HUES6 (cell line): ENCODE measurements around the gene MRC1.
A peak's percentile ranks its signal among the peaks of the same experiment; 100 is the strongest.

Experiments
- H3K27ac ChIP-seq: 2 replicates; pipeline ENCODE4 v1.7.0; 2013; ENCODE audit warnings: low read depth, mild to moderate bottlenecking, low read length, inconsistent platforms
- H3K27me3 ChIP-seq: 2 replicates; pipeline ENCODE4 v1.6.1; 2013; ENCODE audit warnings: low read length; ENCODE audit not compliant: control insufficient read depth, insufficient read depth
- H3K36me3 ChIP-seq: 2 replicates; pipeline ENCODE4 v1.6.1; 2013; ENCODE audit warnings: low read length; ENCODE audit not compliant: control insufficient read depth, insufficient read depth
- H3K4me1 ChIP-seq: 2 replicates; pipeline ENCODE4 v1.6.1; 2013; ENCODE audit warnings: low read length; ENCODE audit not compliant: control insufficient read depth, insufficient read depth
- H3K4me3 ChIP-seq: 2 replicates; pipeline ENCODE4 v1.5.1; 2013; ENCODE audit warnings: low read depth, low read length
- H3K9ac ChIP-seq: one replicate; pipeline ENCODE4 v1.6.1; 2013; ENCODE audit warnings: mild to moderate bottlenecking, low read length
- H3K9me3 ChIP-seq: 2 replicates; pipeline ENCODE4 v1.6.1; 2013; ENCODE audit warnings: low read depth, low read length; ENCODE audit not compliant: control insufficient read depth, insufficient read depth

The MRC1 gene

GRCh38 chr10:17819836-17820235 is 10.7 kb downstream of the MRC1 start:
- Histone ChIP-seq H3K36me3 (no peaks in the 10 kb centered on the region), H3K9me3 (no peaks in the 10 kb centered on the region), H3K4me1 (no peaks in the 10 kb centered on the region), H3K9ac (no peak overlapping the region), H3K4me3 (no peak overlapping the region), H3K27me3 (no peaks in the 10 kb centered on the region), H3K27ac (no peak overlapping the region)

GRCh38 chr10:17820943-17821342 is 11.8 kb downstream of the MRC1 start:
- Histone ChIP-seq H3K4me3 (no peak overlapping the region), H3K4me1 (no peaks in the 10 kb centered on the region), H3K27ac (no peak overlapping the region), H3K9me3 (no peaks in the 10 kb centered on the region), H3K36me3 (no peaks in the 10 kb centered on the region), H3K9ac (no peak overlapping the region), H3K27me3 (no peaks in the 10 kb centered on the region)

GRCh38 chr10:17821893-17822292 is 12.7 kb downstream of the MRC1 start:
- Histone ChIP-seq H3K36me3 (no peaks in the 10 kb centered on the region), H3K4me3 (no peak overlapping the region), H3K27ac (no peak overlapping the region), H3K27me3 (no peaks in the 10 kb centered on the region), H3K9ac (no peak overlapping the region), H3K4me1 (no peaks in the 10 kb centered on the region), H3K9me3 (no peaks in the 10 kb centered on the region)

GRCh38 chr10:17831341-17831740 is 22.2 kb downstream of the MRC1 start:
- Histone ChIP-seq H3K4me3 (no peak overlapping the region), H3K27me3 (no peaks in the 10 kb centered on the region), H3K36me3 (no peaks in the 10 kb centered on the region), H3K9ac (no peak overlapping the region), H3K9me3 (no peaks in the 10 kb centered on the region), H3K27ac (no peak overlapping the region), H3K4me1 (peaks cover 12% of the 10 kb centered on the region; the same call in 1 of the 2 replicates)

- Histone ChIP-seq H3K36me3 (no peaks in the 10 kb centered on the region), H3K9ac (no peak overlapping the region), H3K9me3 (no peaks in the 10 kb centered on the region), H3K27me3 (no peaks in the 10 kb centered on the region), H3K4me1 (peaks cover 15% of the 10 kb centered on the region; the same call in 1 of the 2 replicates), H3K27ac (no peak overlapping the region), H3K4me3 (no peak overlapping the region)
These were observed 22.7 kb downstream of the MRC1 start for GRCh38 chr10:17831896-17832295.

- H3K4me3 ChIP-seq, result no peak overlapping the region
- H3K9ac ChIP-seq, result no peak overlapping the region
- H3K9me3 ChIP-seq, result no peaks in the 10 kb centered on the region
- peaks cover 18% of the 10 kb centered on the region; the same call in 1 of the 2 replicates for H3K4me1 ChIP-seq
- no peak overlapping the region for H3K27ac ChIP-seq
- no peaks in the 10 kb centered on the region for H3K36me3 ChIP-seq
- no peaks in the 10 kb centered on the region for H3K27me3 ChIP-seq
These were observed 24.5 kb downstream of the MRC1 start for GRCh38 chr10:17833656-17834055.

- H3K27me3 ChIP-seq, result no peaks in the 10 kb centered on the region
- H3K36me3 ChIP-seq, result no peaks in the 10 kb centered on the region
- no peak overlapping the region for H3K4me3 ChIP-seq
- no peaks in the 10 kb centered on the region for H3K9me3 ChIP-seq
- peak overlapping the region; percentile 15; the same call in 1 of the 2 replicates for H3K27ac ChIP-seq
- peaks cover 18% of the 10 kb centered on the region; the same call in 1 of the 2 replicates for H3K4me1 ChIP-seq
- H3K9ac ChIP-seq, result peak overlapping the region; percentile 45
These were observed 26.5 kb downstream of the MRC1 start for GRCh38 chr10:17835688-17836087.

- H3K4me3 ChIP-seq, result peak overlapping the region; percentile 25
- no peaks in the 10 kb centered on the region for H3K9me3 ChIP-seq
- H3K27ac ChIP-seq, result peak overlapping the region; percentile 9; the same call in 1 of the 2 replicates
- H3K9ac ChIP-seq, result peak overlapping the region; percentile 31
- H3K27me3 ChIP-seq, result no peaks in the 10 kb centered on the region
- H3K36me3 ChIP-seq, result no peaks in the 10 kb centered on the region
- peaks cover 18% of the 10 kb centered on the region; the same call in 1 of the 2 replicates for H3K4me1 ChIP-seq
These were observed 27.8 kb downstream of the MRC1 start for GRCh38 chr10:17836942-17837341.

- Histone ChIP-seq H3K27ac (no peak overlapping the region), H3K4me1 (peaks cover 18% of the 10 kb centered on the region; the same call in 1 of the 2 replicates)
These were observed 29.0 kb downstream of the MRC1 start for GRCh38 chr10:17838080-17838648.

GRCh38 chr10:17841050-17841449 is 31.9 kb downstream of the MRC1 start:
- H3K36me3 ChIP-seq, result no peaks in the 10 kb centered on the region

More at GRCh38 chr10:17838080-17838648, 29.0 kb downstream of the MRC1 start:
- H3K9me3 ChIP-seq, result no peaks in the 10 kb centered on the region
- no peak overlapping the region for H3K9ac ChIP-seq
- H3K36me3 ChIP-seq, result no peaks in the 10 kb centered on the region
- no peak overlapping the region for H3K4me3 ChIP-seq
- H3K27me3 ChIP-seq, result no peaks in the 10 kb centered on the region

GRCh38 chr10:17842641-17843040 is 33.5 kb downstream of the MRC1 start:
- Histone ChIP-seq H3K27me3 (no peaks in the 10 kb centered on the region), H3K27ac (no peak overlapping the region), H3K4me3 (no peak overlapping the region), H3K4me1 (no peaks in the 10 kb centered on the region; the same call in 1 of the 2 replicates), H3K9me3 (no peaks in the 10 kb centered on the region), H3K9ac (no peak overlapping the region), H3K36me3 (no peaks in the 10 kb centered on the region)

More at GRCh38 chr10:17841050-17841449, 31.9 kb downstream of the MRC1 start:
- Histone ChIP-seq H3K9ac (no peak overlapping the region), H3K27ac (no peak overlapping the region), H3K27me3 (no peaks in the 10 kb centered on the region), H3K4me1 (peaks cover 9% of the 10 kb centered on the region; the same call in 1 of the 2 replicates), H3K4me3 (no peak overlapping the region), H3K9me3 (no peaks in the 10 kb centered on the region)
